ENCODE results near the gene FIGNL2. TPM values are rescaled to one million over a fixed set of nuclear protein-coding genes. Genes with fewer than 3 reads are reported as not detected.
"Not testable (repeated sequence)": the region's sequence is repeated elsewhere in the genome, so short reads cannot be mapped to it uniquely, and the experiment has no call there.

The FIGNL2 gene
- total and polyA plus RNA-seq, 8 donors, result under 0.01 to 1.4 (median 0.12) TPM; not detected in 3

- Histone ChIP-seq H3K27ac (no peak overlapping the region), H3K9me3 (no peaks in the 10 kb centered on the region), H3K4me3 (no peak overlapping the region), H3K4me1 (no peaks in the 10 kb centered on the region), H3K27me3 (no peaks in the 10 kb centered on the region), H3K36me3 (no peaks in the 10 kb centered on the region)
- no peak for TF ChIP-seq CTCF (IDR thresholded peaks at IDR 0.05)
- TF ChIP-seq POLR2A (IDR thresholded peaks at IDR 0.05), result no peak
- TF ChIP-seq POLR2AphosphoS5 (IDR thresholded peaks at IDR 0.05), result no peak
- no peak for TF ChIP-seq EP300 (IDR thresholded peaks at IDR 0.05)
- intact Hi-C loops (cut with DNase I; ENCODE audit: low total_unique reads), result no loop called here
- no peak for DNase-seq
- WGBS, 5 donors, result 92 to 95% (median 95%) methylated on average over 16 of the region's 16 CpGs
These were observed 41.6 kb downstream of the FIGNL2 start for GRCh38 chr12:51806896-51807295.

GRCh38 chr12:51801027-51801426, 47.5 kb downstream of the FIGNL2 start:
- Histone ChIP-seq H3K27me3 (no peaks in the 10 kb centered on the region), H3K4me1 (no peaks in the 10 kb centered on the region), H3K9me3 (no peaks in the 10 kb centered on the region), H3K27ac (no peak overlapping the region), H3K4me3 (no peak overlapping the region), H3K36me3 (no peaks in the 10 kb centered on the region)
- DNase-seq, result no peak
- TF ChIP-seq POLR2AphosphoS5 (IDR thresholded peaks at IDR 0.05), result no peak
- WGBS, 5 donors, result 87 to 100% (median 96%) methylated on average over 1 of the region's 1 CpG
- intact Hi-C loops (cut with DNase I; ENCODE audit: low total_unique reads), result no loop called here

GRCh38 chr12:51798501-51798900, 50.0 kb downstream of the FIGNL2 start:
- TF ChIP-seq POLR2A (IDR thresholded peaks at IDR 0.05) (no peak), EP300 (IDR thresholded peaks at IDR 0.05) (no peak), CTCF (IDR thresholded peaks at IDR 0.05) (no peak)
- no peaks in the 10 kb centered on the region for H3K36me3 ChIP-seq
- H3K4me1 ChIP-seq, result no peaks in the 10 kb centered on the region
- H3K27me3 ChIP-seq, result no peaks in the 10 kb centered on the region
- no peak overlapping the region for H3K27ac ChIP-seq
- intact Hi-C loops (cut with DNase I; ENCODE audit: low total_unique reads), result no loop called here
- no peak overlapping the region for H3K4me3 ChIP-seq
- DNase-seq, result no peak
- WGBS, 5 donors, result 93 to 100% (median 98%) methylated on average over 1 of the region's 1 CpG
- H3K9me3 ChIP-seq, result no peaks in the 10 kb centered on the region

- 84 to 100% (median 97%) methylated on average over 4 of the region's 4 CpGs for WGBS, 5 donors
- H3K9me3 ChIP-seq; H3K27me3 ChIP-seq; H3K27ac ChIP-seq; DNase-seq; H3K36me3 ChIP-seq; H3K4me1 ChIP-seq; H3K4me3 ChIP-seq; intact Hi-C loops (cut with DNase I; ENCODE audit: low total_unique reads): not testable (repeated sequence)
These were observed 50.5 kb downstream of the FIGNL2 start for GRCh38 chr12:51798051-51798450.

GRCh38 chr12:51797301-51797700, 51.2 kb downstream of the FIGNL2 start:
- no peaks in the 10 kb centered on the region for H3K27me3 ChIP-seq
- no peak for DNase-seq
- 89 to 97% (median 93%) methylated on average over 6 of the region's 6 CpGs for WGBS, 5 donors
- no peak overlapping the region for H3K27ac ChIP-seq
- H3K4me3 ChIP-seq, result no peak overlapping the region
- no peaks in the 10 kb centered on the region for H3K9me3 ChIP-seq
- TF ChIP-seq POLR2AphosphoS5 (IDR thresholded peaks at IDR 0.05), result no peak
- TF ChIP-seq EP300 (IDR thresholded peaks at IDR 0.05), result no peak
- no peak for TF ChIP-seq POLR2A (IDR thresholded peaks at IDR 0.05)
- TF ChIP-seq CTCF (IDR thresholded peaks at IDR 0.05), result no peak
- intact Hi-C loops (cut with DNase I; ENCODE audit: low total_unique reads), result no loop called here
- no peaks in the 10 kb centered on the region for H3K36me3 ChIP-seq
- no peaks in the 10 kb centered on the region for H3K4me1 ChIP-seq
